NCI-H2029 treated with DMSO at 0.1 percent for 48 hours (cell line): ENCODE data around the gene CELF1.

Experiments used
- DNase-seq: peaks from one replicate; lab custom pipeline; 2025; lab: John Stamatoyannopoulos, UW

CELF1 gene

GRCh38 chr11:47415949-47416472 is 136.9 kb downstream of the CELF1 start:
- peak; percentile 82 for DNase-seq
